Ovary (tissue), 9 donors: ENCODE results near the gene BHLHA15. TPM values are rescaled to one million over a fixed set of nuclear protein-coding genes. Genes with fewer than 3 reads are reported as not detected.

ENCODE experiments used
- DNase-seq, 5 donors: peaks; one replicate each; pipeline ENCODE4 v3.0.0-alpha.2; 2019 to 2020
- H3K27ac ChIP-seq, 2 donors: fragments of 200-600 bp; one replicate each; pipeline versions ENCODE4 v1.5.1 to v1.8.0; 2019 to 2022
- H3K27me3 ChIP-seq: fragments of 200-600 bp; one replicate; pipeline ENCODE4 v1.8.0; 2022
- H3K36me3 ChIP-seq: fragments of 200-600 bp; sonication (generic); one replicate; pipeline ENCODE4 v1.5.1; 2019
- H3K4me1 ChIP-seq: one replicate; pipeline ENCODE4 v1.8.1; 2013; ENCODE audit warnings: mild to moderate bottlenecking, moderate library complexity; ENCODE audit not compliant: insufficient read depth
- H3K4me3 ChIP-seq: fragments of 200-600 bp; sonication (generic); one replicate; pipeline ENCODE4 v1.5.1; 2017
- H3K9me3 ChIP-seq, 2 donors: fragments of 200-600 bp in 1 of 2; sonication (generic) in 1 of 2; one replicate each; pipeline versions ENCODE4 v1.5.1 to v1.8.1; 2013 to 2019; ENCODE audit warnings: mild to moderate bottlenecking in 1 of 2, moderate library complexity in 1 of 2
- EP300 ChIP-seq: sonication (generic); formaldehyde crosslinking; IDR thresholded peaks from one replicate; pipeline ENCODE4 v1.6.1; 2017; ENCODE audit warnings: antibody characterized with exemption
- POLR2A ChIP-seq: fragments of 450-650 bp; IDR thresholded peaks from one replicate; pipeline ENCODE4 v1.6.1; 2017; ENCODE audit warnings: antibody characterized with exemption, mild to moderate bottlenecking, moderate library complexity
- WGBS, 3 donors: extraction: QIAGEN DNeasy Blood & Tissue Kit in 1 of 3; methylation state at CpG; one replicate each; pipeline versions ENCODE4 v1.1.5 to v1.1.7; 2013 to 2017; 5-methylcytosine and 5-hydroxymethylcytosine counted together
- intact Hi-C, 4 donors: fragments of 100-400 bp; cut with DNase I; formaldehyde crosslinking; loops; one replicate each; pipeline versions ENCODE4 v1.11.0 to v1.15.1; 2022 to 2023
- polyA plus RNA-seq, 2 donors: library from polyadenylated mRNA; stranded (reverse); fragments of 200-250 nt in 1 of 2; fragments of 350-450 nt in 1 of 2; fragmentation: Illumina TruSeq in 1 of 2; extraction: RNeasy Lipid Tissue Mini Kit (QIAGEN cat#74804) in 1 of 2; gene quantifications; one replicate each; pipeline ENCODE4 v1.2.3, GENCODE V29; 2013 to 2014
- total RNA-seq, 7 donors: library from RNA; depleted of rRNA in 2 of 7; stranded (reverse); fragments of >200 nt in 2 of 7; fragmentation: NEBNext Ultra II Directional in 3 of 7; extraction: Animal tissue kit (Norgen Biotek cat#: 25700) in 3 of 7; gene quantifications; one replicate each; pipeline versions ENCODE4 v1.1.0 to v1.2.4, GENCODE V29; 2016 to 2023
- TF ChIP-seq, protein P1 (sequence below), 3 donors: fragments of 450-650 bp in 2 of 3; fragments of 200-600 bp in 1 of 3; IDR thresholded peaks; one replicate each; pipeline versions ENCODE4 v1.5.1 to v1.8.0; 2016 to 2022; ENCODE audit warnings: antibody characterized with exemption in 3 of 3, mild to moderate bottlenecking in 1 of 3
- donor health status: DM: no; HTN: no; CAD: no; lungs with moderate emphysema.
- donor health status: DM: no; HTN: no; CAD: no.
- donor health status: Bipolar disorder and iron deficiency.
- donor health status: DM: yes; HTN: yes; CAD: no.
- donor health status: DM: no; HTN: no; CAD: no.
- donor health status: DM: yes; HTN: yes; CAD: no.

The BHLHA15 gene
- total and polyA plus RNA-seq, 9 donors, result 0.34 to 0.54 TPM; not detected in 7

DNA sequence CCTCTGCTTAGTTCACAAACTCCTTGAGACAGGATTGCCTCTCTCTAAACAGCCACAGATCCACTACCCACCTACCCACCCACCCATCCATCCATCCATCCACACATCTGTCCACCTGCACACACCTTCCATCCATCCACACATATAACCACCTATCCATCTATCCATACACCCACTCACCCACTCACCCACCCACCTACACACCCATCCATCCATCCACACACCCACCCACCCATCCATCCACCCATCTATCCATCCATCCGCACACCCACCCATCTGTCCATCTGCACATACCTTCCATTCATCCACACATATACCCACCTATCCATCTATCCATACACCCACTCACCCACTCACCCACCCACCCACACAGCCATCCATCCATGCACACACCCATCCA is 31.1 kb downstream of the BHLHA15 start:
- Histone ChIP-seq H3K27ac (no peak overlapping the region), H3K4me1 (no peaks in the 10 kb centered on the region), H3K27me3 (no peaks in the 10 kb centered on the region), H3K36me3 (no peaks in the 10 kb centered on the region), H3K9me3 (no peaks in the 10 kb centered on the region), H3K4me3 (no peak overlapping the region)
- TF ChIP-seq EP300 (no peak), POLR2A (no peak)
- TF ChIP-seq, protein P1, sequence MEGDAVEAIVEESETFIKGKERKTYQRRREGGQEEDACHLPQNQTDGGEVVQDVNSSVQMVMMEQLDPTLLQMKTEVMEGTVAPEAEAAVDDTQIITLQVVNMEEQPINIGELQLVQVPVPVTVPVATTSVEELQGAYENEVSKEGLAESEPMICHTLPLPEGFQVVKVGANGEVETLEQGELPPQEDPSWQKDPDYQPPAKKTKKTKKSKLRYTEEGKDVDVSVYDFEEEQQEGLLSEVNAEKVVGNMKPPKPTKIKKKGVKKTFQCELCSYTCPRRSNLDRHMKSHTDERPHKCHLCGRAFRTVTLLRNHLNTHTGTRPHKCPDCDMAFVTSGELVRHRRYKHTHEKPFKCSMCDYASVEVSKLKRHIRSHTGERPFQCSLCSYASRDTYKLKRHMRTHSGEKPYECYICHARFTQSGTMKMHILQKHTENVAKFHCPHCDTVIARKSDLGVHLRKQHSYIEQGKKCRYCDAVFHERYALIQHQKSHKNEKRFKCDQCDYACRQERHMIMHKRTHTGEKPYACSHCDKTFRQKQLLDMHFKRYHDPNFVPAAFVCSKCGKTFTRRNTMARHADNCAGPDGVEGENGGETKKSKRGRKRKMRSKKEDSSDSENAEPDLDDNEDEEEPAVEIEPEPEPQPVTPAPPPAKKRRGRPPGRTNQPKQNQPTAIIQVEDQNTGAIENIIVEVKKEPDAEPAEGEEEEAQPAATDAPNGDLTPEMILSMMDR (IDR thresholded peaks at IDR 0.05), result no peak
- intact Hi-C loops, result no loop called here
- 87 to 98% (median 94%) methylated on average over 1 of the region's 1 CpG for WGBS, 3 donors
- DNase-seq, result no peak

DNA sequence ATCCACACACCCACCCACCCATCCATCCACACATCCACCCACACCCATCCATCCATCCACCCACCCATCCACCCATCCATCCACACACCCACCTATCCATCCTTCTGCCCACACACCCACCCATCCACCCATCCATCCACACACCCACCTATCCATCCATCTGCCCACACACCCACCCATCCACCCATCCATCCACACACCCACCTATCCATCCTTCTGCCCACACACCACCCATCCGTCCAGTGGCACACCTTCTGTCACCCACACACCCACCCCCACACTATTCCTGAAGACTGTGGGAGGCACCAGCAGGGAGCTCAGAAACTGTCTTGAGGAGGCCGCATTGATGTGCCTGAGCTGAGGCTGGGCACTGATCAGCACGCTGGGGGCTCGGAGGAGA is 31.7 kb downstream of the BHLHA15 start:
- intact Hi-C loops, result no loop called here
- no peak overlapping the region for H3K27ac ChIP-seq
- 89 to 93% (median 91%) methylated on average over 4 of the region's 4 CpGs for WGBS, 3 donors

DNA sequence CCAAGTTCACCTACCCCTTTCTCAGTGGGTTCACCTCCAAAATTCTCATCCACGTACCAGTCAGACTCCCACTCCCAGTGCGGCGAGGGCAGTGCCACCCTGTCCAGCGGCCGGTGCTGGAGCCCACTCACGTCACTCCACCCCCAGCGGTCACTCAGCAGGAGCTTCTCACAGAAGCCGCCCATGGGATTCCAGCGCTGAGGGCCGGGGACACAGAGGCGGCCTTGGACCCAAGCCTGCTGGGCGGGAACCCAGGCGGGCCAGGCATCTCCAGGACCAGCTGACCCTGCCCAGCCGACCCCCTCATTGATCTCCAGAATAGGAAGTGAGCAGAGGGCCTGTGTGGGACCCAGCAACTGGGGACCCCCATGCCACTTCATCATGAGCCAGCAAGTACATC is 33.6 kb downstream of the BHLHA15 start:
- no peaks in the 10 kb centered on the region for H3K9me3 ChIP-seq
- intact Hi-C loops, result no loop called here
- no peak overlapping the region for H3K27ac ChIP-seq
- no peak for DNase-seq
- no peak overlapping the region for H3K4me3 ChIP-seq
- H3K36me3 ChIP-seq, result no peaks in the 10 kb centered on the region
- WGBS, 3 donors, result 94 to 96% (median 95%) methylated on average over 14 of the region's 14 CpGs
- no peak for TF ChIP-seq EP300
- TF ChIP-seq, protein P1 (IDR thresholded peaks at IDR 0.05), result no peak
- no peak for TF ChIP-seq POLR2A
- no peaks in the 10 kb centered on the region for H3K27me3 ChIP-seq
- no peaks in the 10 kb centered on the region for H3K4me1 ChIP-seq

More for the DNA sequence above, 31.7 kb downstream of the BHLHA15 start:
- no peak overlapping the region for H3K4me3 ChIP-seq
- H3K27me3 ChIP-seq, result no peaks in the 10 kb centered on the region
- no peaks in the 10 kb centered on the region for H3K9me3 ChIP-seq
- H3K4me1 ChIP-seq, result no peaks in the 10 kb centered on the region
- H3K36me3 ChIP-seq, result no peaks in the 10 kb centered on the region
- no peak for DNase-seq
- TF ChIP-seq POLR2A (no peak), EP300 (no peak)
- TF ChIP-seq, protein P1 (IDR thresholded peaks at IDR 0.05), result no peak

DNA sequence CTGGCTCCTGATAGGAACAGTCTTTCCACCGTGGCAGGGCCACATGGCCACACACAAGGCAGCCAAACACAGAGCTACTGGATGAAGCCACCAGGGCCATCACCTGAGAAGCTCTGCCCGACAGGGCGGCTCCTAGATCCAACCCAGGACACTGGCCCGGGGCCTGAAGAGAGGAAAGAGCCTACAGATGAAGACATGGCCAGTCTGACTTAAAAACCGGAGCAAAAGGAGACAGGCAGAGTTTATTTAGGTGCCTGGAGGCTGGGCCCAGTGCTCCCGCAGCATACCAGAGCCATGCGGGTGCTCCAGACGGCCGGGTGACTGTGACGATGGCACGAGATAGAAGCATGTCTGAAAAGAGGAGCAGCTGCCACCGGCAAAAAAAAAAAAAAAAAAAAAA is 36.9 kb downstream of the BHLHA15 start:
- DNase-seq, result no peak
- H3K27me3 ChIP-seq, result no peaks in the 10 kb centered on the region
- TF ChIP-seq POLR2A (no peak), EP300 (no peak)
- TF ChIP-seq, protein P1 (IDR thresholded peaks at IDR 0.05), result no peak
- H3K4me1 ChIP-seq, result peaks cover 10% of the 10 kb centered on the region
- no peaks in the 10 kb centered on the region for H3K9me3 ChIP-seq
- no peak overlapping the region for H3K27ac ChIP-seq
- H3K36me3 ChIP-seq, result no peaks in the 10 kb centered on the region
- 93 to 95% (median 94%) methylated on average over 12 of the region's 12 CpGs for WGBS, 3 donors
- no peak overlapping the region for H3K4me3 ChIP-seq
- intact Hi-C loops, result no loop called here

DNA sequence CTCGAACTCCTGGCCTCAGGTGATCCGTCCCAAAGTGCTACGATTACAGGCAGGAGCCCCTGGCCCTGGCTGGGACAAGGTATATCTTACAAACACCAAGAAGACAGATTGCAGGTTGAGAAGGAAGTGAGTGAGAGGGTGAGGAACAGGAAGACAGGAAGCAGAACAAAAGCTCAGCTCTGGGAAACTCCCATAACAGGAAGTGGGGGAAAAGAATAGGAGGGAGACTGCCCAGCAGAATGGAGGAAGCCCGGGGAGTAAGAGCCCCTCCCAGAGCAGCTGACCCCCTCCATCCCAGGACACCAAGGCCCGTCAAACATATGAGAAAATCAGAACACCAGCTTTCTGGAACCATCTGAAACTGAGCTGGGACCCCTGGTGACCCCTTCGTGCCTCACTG is 37.9 kb downstream of the BHLHA15 start:
- H3K4me3 ChIP-seq, result no peak overlapping the region
- no peak overlapping the region for H3K27ac ChIP-seq
- DNase-seq, result no peak
- peaks cover 10% of the 10 kb centered on the region for H3K4me1 ChIP-seq
- intact Hi-C loops, result no loop called here
- no peaks in the 10 kb centered on the region for H3K9me3 ChIP-seq
- WGBS, 3 donors, result 70 to 83% (median 78%) methylated on average over 6 of the region's 6 CpGs
- TF ChIP-seq POLR2A (no peak), EP300 (no peak)
- TF ChIP-seq, protein P1 (IDR thresholded peaks at IDR 0.05), result no peak
- no peaks in the 10 kb centered on the region for H3K27me3 ChIP-seq
- H3K36me3 ChIP-seq, result no peaks in the 10 kb centered on the region
